Upper lobe of right lung (tissue), 1 donor: ENCODE measurements around the gene SLC17A8. TPM values are rescaled to one million over a fixed set of nuclear protein-coding genes. Genes with fewer than 3 reads are reported as not detected.

ENCODE experiments used
- ATAC-seq: fragments of 200-7000 bp; cut with Tn5 transposase; one replicate; pipeline ENCODE4 v1.9.1; 2020; ENCODE audit warnings: mild to moderate bottlenecking, moderate library complexity
- DNase-seq: peaks from one replicate; pipeline ENCODE4 v3.0.0-alpha.2; 2020
- H3K27ac ChIP-seq: fragments of 200-600 bp; one replicate; pipeline ENCODE4 v1.8.0; 2022
- H3K27me3 ChIP-seq: fragments of 200-600 bp; one replicate; pipeline ENCODE4 v1.8.0; 2022; ENCODE audit warnings: mild to moderate bottlenecking
- H3K36me3 ChIP-seq: fragments of 200-600 bp; one replicate; pipeline ENCODE4 v1.8.0; 2022
- H3K4me1 ChIP-seq: fragments of 200-600 bp; one replicate; pipeline ENCODE4 v1.8.0; 2022
- H3K4me3 ChIP-seq: fragments of 200-600 bp; one replicate; pipeline ENCODE4 v1.8.0; 2022; ENCODE audit warnings: mild to moderate bottlenecking
- H3K9me3 ChIP-seq: fragments of 200-600 bp; one replicate; pipeline ENCODE4 v1.8.0; 2022
- CTCF ChIP-seq: fragments of 200-600 bp; IDR thresholded peaks from one replicate; pipeline ENCODE4 v1.8.0; 2022; ENCODE audit warnings: antibody characterized with exemption
- intact Hi-C: fragments of 100-400 bp; cut with DNase I; formaldehyde crosslinking; loops from one replicate; pipeline ENCODE4 v1.11.0; 2022
- total RNA-seq: library from RNA; stranded (reverse); fragmentation: NEBNext Ultra II Directional; extraction: Animal tissue kit (Norgen Biotek cat#: 25700); gene quantifications from one replicate; pipeline ENCODE4 v1.2.1, GENCODE V29; 2021
- donor health status: DM: no; HTN: yes; CAD: no; lungs with severe emphysema.

SLC17A8 gene
- total RNA-seq, 1 donor from 2014 or later: 0.14 TPM

- intact Hi-C loops: no loop called here
- DNase-seq (peak; percentile 67), ATAC-seq (peak; percentile 85)
Observed at GRCh38 chr12:100375038-100375735, 18.3 kb downstream of the SLC17A8 start.

DNA sequence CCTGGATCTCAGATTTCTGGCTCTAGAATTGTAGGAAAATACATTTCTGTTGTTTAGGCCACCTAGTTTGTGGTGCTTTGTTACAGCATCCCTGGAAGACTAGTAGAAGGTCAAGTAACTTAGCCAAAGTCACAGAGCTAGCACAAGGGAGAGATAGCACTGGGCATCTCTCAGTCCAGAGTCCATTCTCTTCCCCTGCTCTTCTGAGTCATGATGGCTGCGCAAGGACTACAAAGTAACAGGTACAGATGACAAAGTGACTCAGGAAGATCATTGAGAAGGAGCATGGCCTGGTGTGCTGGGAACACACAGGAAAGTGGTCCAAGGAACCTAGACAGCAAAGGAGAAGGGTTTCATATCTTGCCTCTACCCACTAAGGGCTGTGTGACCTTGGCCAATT is 19.3 kb downstream of the SLC17A8 start:
- Histone ChIP-seq H3K4me1 (no peaks in the 10 kb centered on the region), H3K27ac (no peak overlapping the region), H3K36me3 (no peaks in the 10 kb centered on the region), H3K4me3 (no peak overlapping the region), H3K9me3 (no peaks in the 10 kb centered on the region), H3K27me3 (no peaks in the 10 kb centered on the region)
- ATAC-seq (no peak), DNase-seq (no peak)
- no peak for TF ChIP-seq CTCF
- intact Hi-C loops: no loop called here

More at GRCh38 chr12:100375038-100375735, 18.3 kb downstream of the SLC17A8 start:
- no peak overlapping the region for H3K27ac ChIP-seq
- no peak for TF ChIP-seq CTCF
- H3K27me3 ChIP-seq: no peaks in the 10 kb centered on the region
- no peaks in the 10 kb centered on the region for H3K4me1 ChIP-seq
- H3K4me3 ChIP-seq: no peak overlapping the region
- no peaks in the 10 kb centered on the region for H3K36me3 ChIP-seq
- H3K9me3 ChIP-seq: no peaks in the 10 kb centered on the region

DNA sequence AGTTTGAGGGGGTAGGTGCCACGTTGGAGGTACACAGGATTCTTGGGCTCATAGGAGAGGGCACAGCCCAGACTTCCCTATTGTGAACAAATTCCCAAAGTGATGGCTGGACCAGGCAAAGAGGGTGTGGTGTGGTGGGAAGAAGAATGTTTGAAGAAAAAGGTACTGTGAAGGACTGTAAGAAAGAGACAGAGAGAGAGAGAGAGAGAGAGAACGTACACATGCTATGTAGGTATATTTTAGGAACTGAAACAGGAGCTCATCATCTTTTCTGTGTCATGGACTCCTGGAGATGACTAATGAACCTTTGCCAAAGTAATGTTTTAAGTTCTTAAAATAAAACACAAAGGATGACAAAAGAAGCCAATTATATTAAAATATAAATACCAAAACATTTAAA is 24.5 kb downstream of the SLC17A8 start:
- Histone ChIP-seq H3K36me3 (no peaks in the 10 kb centered on the region), H3K9me3 (no peaks in the 10 kb centered on the region), H3K27me3 (no peaks in the 10 kb centered on the region), H3K4me3 (no peak overlapping the region), H3K27ac (no peak overlapping the region), H3K4me1 (no peaks in the 10 kb centered on the region)
- intact Hi-C loops: no loop called here
- DNase-seq (no peak), ATAC-seq (no peak)
- TF ChIP-seq CTCF: no peak

DNA sequence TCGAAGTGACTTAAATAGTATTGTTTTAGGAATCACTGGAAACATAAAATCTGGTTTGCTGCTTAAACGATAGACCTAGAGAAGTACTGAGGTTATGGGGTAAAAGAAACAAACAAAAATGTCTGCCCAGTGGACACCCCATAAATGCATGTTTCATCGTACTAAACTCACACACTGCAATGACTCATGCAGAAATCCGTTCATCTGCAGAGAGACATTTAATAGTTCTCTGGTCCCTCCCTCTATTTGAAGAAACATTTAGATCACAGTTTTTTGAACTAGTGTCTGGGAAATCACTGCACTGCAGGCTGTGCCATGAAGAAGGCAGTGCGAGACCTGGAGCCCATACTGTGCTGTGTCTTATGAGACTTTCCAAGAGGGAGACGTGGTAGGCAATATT is 25.5 kb downstream of the SLC17A8 start:
- intact Hi-C loops: no loop called here
- Histone ChIP-seq H3K4me1 (no peaks in the 10 kb centered on the region), H3K27ac (no peak overlapping the region), H3K27me3 (no peaks in the 10 kb centered on the region), H3K9me3 (no peaks in the 10 kb centered on the region), H3K4me3 (no peak overlapping the region), H3K36me3 (no peaks in the 10 kb centered on the region)
- TF ChIP-seq CTCF: no peak
- ATAC-seq (no peak), DNase-seq (no peak)

GRCh38 chr12:100383586-100384558 is 27.0 kb downstream of the SLC17A8 start:
- ATAC-seq (no peak), DNase-seq (no peak)
- Histone ChIP-seq H3K36me3 (no peaks in the 10 kb centered on the region), H3K27ac (no peak overlapping the region), H3K27me3 (no peaks in the 10 kb centered on the region), H3K9me3 (no peaks in the 10 kb centered on the region), H3K4me1 (no peaks in the 10 kb centered on the region), H3K4me3 (no peak overlapping the region)
- intact Hi-C loops: no loop called here
- TF ChIP-seq CTCF: no peak
